Eye (tissue), 1 donor: ENCODE measurements around the gene UNK.
"Not testable (repeated sequence)": the region's sequence is repeated elsewhere in the genome, so short reads cannot be mapped to it uniquely, and the experiment has no call there.

Experiments used
- DNase-seq: peaks from one replicate; pipeline ENCODE4 v3.0.0-alpha.2; 2015

UNK gene

DNA sequence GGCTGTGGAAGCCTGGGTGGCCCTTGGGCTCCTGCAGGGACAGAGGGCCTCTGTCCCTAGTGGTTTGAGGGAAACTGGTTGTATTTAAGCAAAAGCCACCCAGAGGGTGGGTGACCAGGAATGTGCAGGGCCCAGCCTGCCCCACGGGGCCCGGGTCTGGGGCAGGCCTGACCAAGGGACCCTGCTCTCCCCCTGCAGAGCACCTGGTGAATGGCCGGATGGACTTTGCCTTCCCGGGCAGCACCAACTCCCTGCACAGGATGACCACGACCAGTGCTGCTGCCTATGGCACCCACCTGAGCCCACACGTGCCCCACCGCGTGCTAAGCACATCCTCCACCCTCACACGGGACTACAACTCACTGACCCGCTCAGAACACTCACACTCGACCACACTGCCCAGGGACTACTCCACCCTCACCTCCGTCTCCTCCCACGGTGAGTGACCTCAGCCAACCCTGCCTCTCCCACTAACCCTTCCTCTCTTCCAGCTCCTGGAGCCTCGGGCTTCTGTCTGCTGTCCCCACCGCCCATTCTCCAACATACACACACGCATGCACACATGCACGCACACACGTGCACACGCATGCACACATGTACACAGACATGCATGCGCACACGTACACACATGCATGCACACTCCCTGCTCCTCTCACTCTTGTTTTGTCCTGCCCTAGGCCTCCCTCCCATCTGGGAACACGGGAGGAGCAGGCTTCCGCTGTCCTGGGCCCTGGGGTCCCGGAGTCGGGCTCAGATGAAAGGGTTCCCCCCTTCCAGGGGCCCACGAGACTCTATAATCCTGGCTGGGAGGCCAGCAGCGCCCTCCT lies 30.0 kb upstream of the UNK start:
- no peak for DNase-seq

GRCh38 chr17:75755205-75755901 lies 29.3 kb upstream of the UNK start:
- peak; percentile 46 for DNase-seq

DNA sequence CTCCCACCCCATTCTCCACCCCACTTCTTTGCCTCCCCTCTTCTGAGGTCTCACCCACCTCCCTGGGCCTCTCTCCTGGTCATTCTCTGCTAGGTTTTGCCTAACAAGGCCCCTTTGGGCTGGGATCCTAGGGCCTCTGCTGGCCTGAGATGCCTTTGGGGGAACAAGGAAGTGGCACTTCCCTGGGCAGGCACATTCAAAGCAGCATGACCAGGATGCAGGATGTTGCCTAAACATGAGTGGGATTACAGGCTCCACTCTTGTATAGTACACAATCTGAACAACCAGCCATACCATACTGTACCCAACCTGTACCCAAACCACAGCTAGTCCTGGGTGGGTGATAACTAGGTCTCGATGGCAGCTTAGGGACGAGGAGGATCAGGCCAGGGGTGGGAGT lies 28.6 kb upstream of the UNK start:
- DNase-seq, result no peak

GRCh38 chr17:75756451-75757085 lies 28.0 kb upstream of the UNK start:
- DNase-seq, result no peak

GRCh38 chr17:75757086-75757681 lies 27.4 kb upstream of the UNK start:
- DNase-seq, result no peak

- DNase-seq, result no peak
Measured at GRCh38 chr17:75758131-75758905, 26.3 kb upstream of the UNK start.

DNA sequence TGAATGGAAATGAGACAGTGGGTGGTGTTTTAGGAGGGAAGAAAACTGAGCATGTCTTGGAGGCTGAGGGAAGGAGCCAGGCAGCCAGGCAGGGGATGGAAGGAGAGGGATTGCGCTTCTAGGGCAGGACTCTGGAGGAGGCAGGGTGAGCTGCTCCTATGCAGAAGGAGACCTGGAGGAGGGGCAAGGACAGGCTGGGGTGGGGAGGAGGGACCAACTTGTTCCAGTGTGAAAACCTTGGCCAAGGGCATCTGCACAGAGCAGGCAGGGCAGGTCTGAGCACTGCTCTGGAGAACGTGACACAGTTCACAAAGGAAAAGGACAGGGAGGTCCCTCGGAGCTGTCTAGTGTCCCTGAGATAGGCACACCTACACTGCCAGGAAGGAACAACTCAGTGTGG lies 25.1 kb upstream of the UNK start:
- no peak for DNase-seq

- not testable (repeated sequence) for DNase-seq
Measured at GRCh38 chr17:75759978-75760640, 24.5 kb upstream of the UNK start.

- no peak for DNase-seq
Measured at GRCh38 chr17:75762513-75763268, 21.9 kb upstream of the UNK start.

DNA sequence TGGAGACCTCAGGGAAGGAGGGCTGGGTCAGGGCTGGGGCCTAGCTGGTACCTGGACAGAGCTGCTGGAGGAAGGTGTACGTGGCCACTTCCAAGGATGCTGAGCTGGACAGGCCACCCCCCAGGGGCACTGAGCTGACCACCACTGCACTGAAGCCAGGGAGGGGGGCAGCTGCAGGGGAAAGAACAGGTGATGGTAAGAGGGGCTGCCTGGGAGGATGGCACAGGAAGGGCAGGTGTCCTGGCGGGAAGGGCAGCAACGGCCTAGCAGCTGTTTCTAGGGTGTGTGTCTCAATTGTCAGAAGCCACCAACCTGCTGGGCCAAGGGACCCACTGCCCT lies 21.4 kb upstream of the UNK start:
- no peak for DNase-seq

DNA sequence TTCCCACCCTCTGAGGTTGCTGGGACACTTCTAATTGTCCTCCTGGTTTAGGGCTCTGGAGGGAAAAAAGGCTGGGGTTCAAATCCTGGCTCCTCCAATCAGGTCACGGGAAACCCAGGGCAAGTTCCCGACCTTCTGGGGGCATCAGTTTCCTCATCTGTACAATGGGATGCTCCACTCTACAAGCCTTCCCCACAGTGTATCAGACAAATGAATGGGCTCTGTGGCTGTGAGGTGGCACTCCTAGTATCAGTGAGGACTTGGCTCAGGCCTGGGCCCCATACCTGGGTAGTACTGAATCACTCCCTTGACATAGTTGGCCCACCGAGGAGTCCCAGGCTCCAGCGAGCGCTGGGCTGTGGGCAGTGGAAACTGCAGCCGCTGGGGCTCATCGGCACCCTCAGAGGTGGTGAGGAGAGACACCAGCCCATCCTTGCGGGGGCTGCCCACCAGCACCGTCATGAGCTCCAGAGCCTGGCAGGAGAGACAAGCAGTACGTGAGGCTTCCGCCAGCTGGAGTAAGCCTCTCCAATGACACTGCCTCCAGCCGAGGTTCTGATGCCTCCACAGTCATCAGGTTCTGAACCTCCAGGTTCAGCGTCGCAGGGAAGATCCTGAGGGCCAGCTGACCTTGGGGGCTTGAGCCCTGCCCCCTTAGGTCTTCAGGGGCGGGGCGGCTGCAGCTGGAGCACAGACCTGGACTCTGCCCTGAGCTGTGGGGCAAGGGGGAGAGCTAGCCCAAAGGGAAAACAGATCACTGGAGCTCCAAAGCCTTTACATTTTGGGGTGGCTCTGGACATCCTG lies 20.8 kb upstream of the UNK start:
- DNase-seq, result no peak

DNA sequence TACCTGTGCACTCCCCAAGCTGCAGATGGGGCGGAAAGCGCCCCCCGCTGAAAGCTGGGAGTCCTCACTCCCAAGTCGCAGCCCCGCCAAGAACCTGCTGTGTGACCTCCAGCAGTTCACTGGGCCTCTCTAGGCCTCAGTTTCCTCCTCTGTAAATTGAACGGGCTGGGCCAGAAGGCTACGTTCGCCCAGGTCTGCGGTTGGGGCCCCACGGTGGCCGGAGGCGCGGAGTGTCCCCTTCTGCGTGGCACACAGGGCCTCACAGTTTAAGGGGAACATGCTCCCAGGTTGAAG lies 20.2 kb upstream of the UNK start:
- DNase-seq, result peak; percentile 18

- peak; percentile 84 for DNase-seq
Measured at GRCh38 chr17:75764711-75765421, 19.7 kb upstream of the UNK start, which contains the start of gene GALK1. Gene GALK1, minus strand, starts transcription at chr17:75765192. Its CDS starts 56 bp downstream, at chr17:75765136.

- DNase-seq, result no peak
Measured at GRCh38 chr17:75765981-75766380, 18.6 kb upstream of the UNK start.

DNA sequence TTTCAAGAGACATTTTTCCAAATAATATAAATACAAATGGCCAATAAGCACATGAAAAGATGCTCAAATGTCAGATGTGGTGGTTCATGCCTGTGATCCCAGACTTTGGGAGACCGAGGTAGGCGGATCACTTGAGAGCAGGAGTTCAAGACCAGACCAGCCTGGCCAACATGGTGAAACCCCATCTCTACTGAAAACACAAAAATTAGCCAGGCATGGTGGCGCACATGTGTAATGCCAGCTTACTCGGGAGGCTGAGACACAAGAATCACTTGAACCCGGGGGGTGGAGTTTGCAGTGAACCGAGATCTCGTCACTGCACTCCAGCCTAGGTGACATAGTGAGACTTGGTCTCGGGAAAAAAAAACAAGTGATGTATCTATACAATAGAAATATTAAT lies 16.7 kb upstream of the UNK start:
- DNase-seq, result no peak

- DNase-seq, result no peak
Measured at GRCh38 chr17:75769536-75769935, 15.1 kb upstream of the UNK start.

GRCh38 chr17:75771334-75772281 lies 13.0 kb upstream of the UNK start:
- peak; percentile 43 for DNase-seq

DNA sequence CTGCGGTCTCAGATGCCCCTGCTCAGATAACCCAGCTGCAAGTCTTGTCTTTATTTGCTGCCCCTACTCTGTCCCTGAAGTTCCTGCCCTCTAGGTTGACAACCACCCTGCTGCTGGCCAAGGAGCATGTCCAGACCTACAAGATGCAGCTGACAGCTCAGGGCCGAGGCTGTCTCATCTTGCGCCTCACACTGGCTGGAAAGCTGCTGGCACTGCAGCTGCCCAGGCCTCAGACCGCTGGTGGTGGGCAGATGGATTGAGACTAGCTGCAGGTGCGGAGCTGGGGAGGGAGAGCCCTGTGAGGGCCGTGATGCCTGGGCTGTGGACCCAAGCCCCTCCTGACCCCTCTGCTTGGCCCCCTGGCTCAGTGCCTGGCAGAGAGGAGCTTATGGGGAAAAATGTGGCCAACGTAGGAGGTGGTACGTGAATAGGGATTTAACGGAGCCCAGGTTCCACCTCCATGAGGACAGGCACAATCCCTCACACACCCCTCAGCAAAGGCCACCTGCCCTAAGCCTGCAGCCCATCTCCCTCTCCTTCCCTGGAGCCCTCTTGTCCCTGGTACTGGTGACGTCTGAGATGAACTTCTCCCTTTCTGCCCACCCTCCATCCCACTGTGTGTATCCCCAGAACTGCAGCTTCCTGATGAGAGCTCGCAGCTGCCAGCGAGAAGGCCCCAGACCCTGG lies 11.3 kb upstream of the UNK start:
- no peak for DNase-seq
